Measurements from ENCODE around the gene PSMB7. TPM values are rescaled to one million over a fixed set of nuclear protein-coding genes. Genes with fewer than 3 reads are reported as not detected.
"Not testable (repeated sequence)": the region's sequence is repeated elsewhere in the genome, so short reads cannot be mapped to it uniquely, and the experiment has no call there.

Gene PSMB7
- total and polyA plus RNA-seq, 2 donors (not counting 1 experiment from before 2014, with no cell fraction given) = 206 to 290 TPM

DNA sequence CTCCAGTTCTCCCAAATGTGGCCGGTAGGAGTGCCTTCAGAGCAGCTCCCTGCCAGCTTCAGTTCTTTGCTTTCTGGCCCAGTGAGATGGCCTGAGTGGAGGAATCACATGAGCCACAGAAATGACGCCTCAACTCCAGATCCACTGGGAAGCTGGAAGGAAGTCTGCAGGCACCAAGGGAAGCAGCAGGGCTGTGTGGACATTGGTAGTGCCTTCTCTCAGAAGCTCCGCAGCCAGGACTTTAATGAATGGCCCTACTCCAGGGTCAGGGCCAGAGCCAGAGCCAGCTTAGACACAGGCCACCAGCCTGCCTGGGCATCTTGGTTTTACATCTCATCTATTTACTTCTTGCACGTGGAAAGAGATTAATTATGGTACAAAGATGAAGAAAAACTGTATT, 12.0 kb upstream of the PSMB7 start:
- Histone ChIP-seq H3K36me3 (ENCODE audit: control insufficient read depth, insufficient read depth, low read length) (no peaks in the 10 kb centered on the region), H3K27me3 (ENCODE audit: control insufficient read depth, insufficient read depth, low read length) (no peaks in the 10 kb centered on the region), H3K4me1 (ENCODE audit: control insufficient read depth, extremely low read depth, insufficient read depth, low read length) (no peaks in the 10 kb centered on the region), H2AFZ (ENCODE audit: low read length) (no peak overlapping the region), H3K4me2 (ENCODE audit: extremely low read depth, insufficient read depth, low read length) (no peak overlapping the region), H3K9ac (ENCODE audit: insufficient read depth, low read length) (no peak overlapping the region), H3K79me2 (ENCODE audit: control insufficient read depth, insufficient read depth, low read length) (no peaks in the 10 kb centered on the region), H4K20me1 (ENCODE audit: control insufficient read depth, extremely low read depth, insufficient read depth, low read length) (no peaks in the 10 kb centered on the region), H3K9me3 (ENCODE audit: control insufficient read depth, insufficient read depth, low read depth, low read length) (no peaks in the 10 kb centered on the region), H3K27ac (ENCODE audit: insufficient read depth, low read length) (no peak overlapping the region), H3K4me3 (replicated peaks in 1 of 4; ENCODE audit: control extremely low read depth in 1 of 4, insufficient read depth in 1 of 4, low read depth in 3 of 4, low read length in 4 of 4) (no peak overlapping the region)
- DNase-seq (ENCODE audit: low read depth in 2 of 2) = no peak
- TF ChIP-seq, protein P1, sequence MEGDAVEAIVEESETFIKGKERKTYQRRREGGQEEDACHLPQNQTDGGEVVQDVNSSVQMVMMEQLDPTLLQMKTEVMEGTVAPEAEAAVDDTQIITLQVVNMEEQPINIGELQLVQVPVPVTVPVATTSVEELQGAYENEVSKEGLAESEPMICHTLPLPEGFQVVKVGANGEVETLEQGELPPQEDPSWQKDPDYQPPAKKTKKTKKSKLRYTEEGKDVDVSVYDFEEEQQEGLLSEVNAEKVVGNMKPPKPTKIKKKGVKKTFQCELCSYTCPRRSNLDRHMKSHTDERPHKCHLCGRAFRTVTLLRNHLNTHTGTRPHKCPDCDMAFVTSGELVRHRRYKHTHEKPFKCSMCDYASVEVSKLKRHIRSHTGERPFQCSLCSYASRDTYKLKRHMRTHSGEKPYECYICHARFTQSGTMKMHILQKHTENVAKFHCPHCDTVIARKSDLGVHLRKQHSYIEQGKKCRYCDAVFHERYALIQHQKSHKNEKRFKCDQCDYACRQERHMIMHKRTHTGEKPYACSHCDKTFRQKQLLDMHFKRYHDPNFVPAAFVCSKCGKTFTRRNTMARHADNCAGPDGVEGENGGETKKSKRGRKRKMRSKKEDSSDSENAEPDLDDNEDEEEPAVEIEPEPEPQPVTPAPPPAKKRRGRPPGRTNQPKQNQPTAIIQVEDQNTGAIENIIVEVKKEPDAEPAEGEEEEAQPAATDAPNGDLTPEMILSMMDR (conservative IDR thresholded peaks at IDR 0.05 in 1 of 2, IDR thresholded peaks at IDR 0.05 in 1 of 2; ENCODE audit: low read depth in 1 of 2, low read length in 2 of 2) = no peak
- no peak for TF ChIP-seq EZH2 (IDR thresholded peaks at IDR 0.05; ENCODE audit: low read length, missing control alignments)

DNA sequence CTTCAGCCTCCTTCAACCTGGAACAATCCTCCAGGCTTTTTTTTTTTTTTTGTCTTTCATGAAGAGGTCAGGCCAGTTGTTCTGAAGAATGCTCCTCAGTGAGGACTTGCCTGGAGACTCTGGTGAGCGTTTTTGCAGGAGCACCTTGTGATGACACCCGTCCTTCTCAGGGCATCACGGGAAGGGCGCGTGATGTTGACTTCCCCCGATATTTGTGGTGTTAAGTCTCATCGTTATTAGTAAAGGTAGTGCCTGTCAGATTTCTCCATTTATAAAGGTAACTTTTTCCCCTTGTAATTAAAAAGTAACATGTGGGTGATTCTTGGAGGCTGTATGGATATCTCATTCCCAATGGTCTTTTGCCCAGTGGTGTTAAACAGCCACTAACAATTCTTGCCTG, 11.1 kb upstream of the PSMB7 start:
- no peak for DNase-seq (ENCODE audit: low read depth in 2 of 2)
- TF ChIP-seq, protein P1 (conservative IDR thresholded peaks at IDR 0.05 in 1 of 2, IDR thresholded peaks at IDR 0.05 in 1 of 2; ENCODE audit: low read depth in 1 of 2, low read length in 2 of 2) = no peak
- TF ChIP-seq EZH2 (IDR thresholded peaks at IDR 0.05; ENCODE audit: low read length, missing control alignments) = no peak
- Histone ChIP-seq H3K4me3 (replicated peaks in 1 of 4; ENCODE audit: control extremely low read depth in 1 of 4, insufficient read depth in 1 of 4, low read depth in 3 of 4, low read length in 4 of 4) (no peak overlapping the region), H3K4me2 (ENCODE audit: extremely low read depth, insufficient read depth, low read length) (no peak overlapping the region), H3K27ac (ENCODE audit: insufficient read depth, low read length) (no peak overlapping the region), H4K20me1 (ENCODE audit: control insufficient read depth, extremely low read depth, insufficient read depth, low read length) (no peaks in the 10 kb centered on the region), H3K9me3 (ENCODE audit: control insufficient read depth, insufficient read depth, low read depth, low read length) (no peaks in the 10 kb centered on the region), H3K9ac (ENCODE audit: insufficient read depth, low read length) (no peak overlapping the region), H3K27me3 (ENCODE audit: control insufficient read depth, insufficient read depth, low read length) (no peaks in the 10 kb centered on the region), H3K4me1 (ENCODE audit: control insufficient read depth, extremely low read depth, insufficient read depth, low read length) (no peaks in the 10 kb centered on the region), H3K36me3 (ENCODE audit: control insufficient read depth, insufficient read depth, low read length) (no peaks in the 10 kb centered on the region), H2AFZ (ENCODE audit: low read length) (no peak overlapping the region), H3K79me2 (ENCODE audit: control insufficient read depth, insufficient read depth, low read length) (no peaks in the 10 kb centered on the region)

DNA sequence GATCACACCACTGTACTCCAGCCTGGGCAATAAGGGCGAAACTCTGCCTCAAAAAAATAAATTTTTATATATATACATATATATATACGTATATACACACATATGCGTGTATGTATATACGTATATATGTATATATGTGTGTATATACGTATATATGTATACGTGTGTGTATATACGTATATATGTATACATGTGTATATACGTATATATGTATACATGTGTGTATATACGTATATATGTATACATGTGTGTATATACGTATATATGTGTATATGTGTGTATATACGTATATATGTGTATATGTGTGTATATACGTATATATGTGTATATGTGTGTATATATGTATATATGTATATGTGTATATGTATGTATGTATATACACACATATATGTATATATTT, 10.5 kb upstream of the PSMB7 start:
- H3K9ac ChIP-seq (ENCODE audit: insufficient read depth, low read length); H4K20me1 ChIP-seq (ENCODE audit: control insufficient read depth, extremely low read depth, insufficient read depth, low read length); H3K4me2 ChIP-seq (ENCODE audit: extremely low read depth, insufficient read depth, low read length); H3K36me3 ChIP-seq (ENCODE audit: control insufficient read depth, insufficient read depth, low read length); H3K4me1 ChIP-seq (ENCODE audit: control insufficient read depth, extremely low read depth, insufficient read depth, low read length); DNase-seq (ENCODE audit: low read depth in 2 of 2); H3K4me3 ChIP-seq (replicated peaks in 1 of 4; ENCODE audit: control extremely low read depth in 1 of 4, insufficient read depth in 1 of 4, low read depth in 3 of 4, low read length in 4 of 4); H3K79me2 ChIP-seq (ENCODE audit: control insufficient read depth, insufficient read depth, low read length); H2AFZ ChIP-seq (ENCODE audit: low read length); H3K27ac ChIP-seq (ENCODE audit: insufficient read depth, low read length); H3K9me3 ChIP-seq (ENCODE audit: control insufficient read depth, insufficient read depth, low read depth, low read length); H3K27me3 ChIP-seq (ENCODE audit: control insufficient read depth, insufficient read depth, low read length): not testable (repeated sequence)
